ENCODE results near the gene NRIP3.

DNA sequence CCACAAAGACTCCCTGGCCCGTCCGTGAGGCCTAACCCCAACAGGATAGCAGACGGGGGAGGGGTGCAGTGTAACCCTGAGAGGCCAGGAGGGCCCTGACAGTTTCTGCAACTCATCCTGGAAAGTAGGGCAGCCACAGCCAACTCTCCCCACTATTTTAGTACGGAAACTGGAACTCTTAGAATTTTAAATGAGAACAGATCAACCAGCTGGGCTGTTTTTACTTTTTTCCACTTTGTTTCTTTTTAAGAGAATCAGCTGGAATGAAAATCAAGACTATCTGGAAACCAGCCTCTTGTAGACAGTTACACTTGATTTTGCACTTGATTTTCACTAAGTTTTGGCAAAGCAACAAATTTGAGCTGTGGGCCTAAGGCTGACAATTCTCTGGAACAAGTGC lies 42.7 kb upstream of the NRIP3 start:
- TF ChIP-seq, protein P1, sequence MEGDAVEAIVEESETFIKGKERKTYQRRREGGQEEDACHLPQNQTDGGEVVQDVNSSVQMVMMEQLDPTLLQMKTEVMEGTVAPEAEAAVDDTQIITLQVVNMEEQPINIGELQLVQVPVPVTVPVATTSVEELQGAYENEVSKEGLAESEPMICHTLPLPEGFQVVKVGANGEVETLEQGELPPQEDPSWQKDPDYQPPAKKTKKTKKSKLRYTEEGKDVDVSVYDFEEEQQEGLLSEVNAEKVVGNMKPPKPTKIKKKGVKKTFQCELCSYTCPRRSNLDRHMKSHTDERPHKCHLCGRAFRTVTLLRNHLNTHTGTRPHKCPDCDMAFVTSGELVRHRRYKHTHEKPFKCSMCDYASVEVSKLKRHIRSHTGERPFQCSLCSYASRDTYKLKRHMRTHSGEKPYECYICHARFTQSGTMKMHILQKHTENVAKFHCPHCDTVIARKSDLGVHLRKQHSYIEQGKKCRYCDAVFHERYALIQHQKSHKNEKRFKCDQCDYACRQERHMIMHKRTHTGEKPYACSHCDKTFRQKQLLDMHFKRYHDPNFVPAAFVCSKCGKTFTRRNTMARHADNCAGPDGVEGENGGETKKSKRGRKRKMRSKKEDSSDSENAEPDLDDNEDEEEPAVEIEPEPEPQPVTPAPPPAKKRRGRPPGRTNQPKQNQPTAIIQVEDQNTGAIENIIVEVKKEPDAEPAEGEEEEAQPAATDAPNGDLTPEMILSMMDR (IDR thresholded peaks at IDR 0.05) = no peak
- TF ChIP-seq POLR2A (IDR thresholded peaks at IDR 0.05) = no peak
